H1 (cell line): ENCODE data around the gene COG4.
A peak's percentile ranks its signal among the peaks of the same experiment; 100 is the strongest.
"Not testable (repeated sequence)": the region's sequence is repeated elsewhere in the genome, so short reads cannot be mapped to it uniquely, and the experiment has no call there.

ENCODE experiments used
- POLR2A ChIP-seq, 2 experiments: IDR thresholded peaks; 1 replicate in 1 of 2; 2 replicates in 1 of 2; pipeline ENCODE4 v1.6.1; 2011; ENCODE audit warnings: low read depth in 2 of 2, low read length in 2 of 2, mild to moderate bottlenecking in 2 of 2; ENCODE audit errors: control extremely low read depth in 1 of 2
- TEAD4 ChIP-seq: IDR thresholded peaks from 2 replicates; pipeline ENCODE4 v1.6.1; 2012; ENCODE audit warnings: low read depth, low read length, inconsistent platforms, mixed read lengths
- YY1 ChIP-seq: IDR thresholded peaks from 2 replicates; pipeline ENCODE4 v1.6.1; 2011; ENCODE audit warnings: low read depth, mild to moderate bottlenecking, low read length
- TF ChIP-seq, protein P1 (sequence below): IDR thresholded peaks from 2 replicates; pipeline ENCODE4 v1.6.1; 2012; ENCODE audit warnings: inconsistent platforms

DNA sequence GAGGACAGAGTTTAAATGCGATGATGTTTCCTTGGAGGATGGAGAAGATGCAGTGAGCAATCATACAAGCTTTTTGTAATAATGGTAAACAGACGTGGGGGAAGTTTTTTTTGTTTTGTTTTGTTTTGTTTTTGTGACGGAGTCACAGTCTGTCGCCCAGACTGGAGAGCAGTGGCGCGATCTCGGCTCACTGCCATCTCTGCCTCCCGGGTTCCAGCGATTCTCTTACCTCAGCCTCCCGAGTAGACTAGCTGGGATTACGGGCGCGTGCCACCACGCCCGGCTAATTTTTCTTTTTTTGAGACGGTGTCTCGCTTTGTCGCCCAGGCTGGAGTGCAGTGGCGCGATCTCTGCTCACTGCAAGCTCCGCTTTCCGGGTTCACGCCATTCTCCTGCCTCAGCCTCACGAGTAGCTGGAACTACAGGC lies 1.1 kb upstream of the COG4 start:
- TF ChIP-seq POLR2A (IDR thresholded peaks at IDR 0.05; ENCODE audit: control extremely low read depth in 1 of 2, low read depth in 2 of 2, low read length in 2 of 2): peak in 1 of 2 experiments; percentile 22; a peak in 1 of 3 replicates
- TF ChIP-seq, protein P1, sequence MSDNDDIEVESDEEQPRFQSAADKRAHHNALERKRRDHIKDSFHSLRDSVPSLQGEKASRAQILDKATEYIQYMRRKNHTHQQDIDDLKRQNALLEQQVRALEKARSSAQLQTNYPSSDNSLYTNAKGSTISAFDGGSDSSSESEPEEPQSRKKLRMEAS: not testable (repeated sequence)
- not testable (repeated sequence) for TF ChIP-seq YY1, TEAD4
